Endothelial cell of umbilical vein (primary cell): ENCODE data around the gene ARHGEF16. TPM values are rescaled to one million over a fixed set of nuclear protein-coding genes. Genes with fewer than 3 reads are reported as not detected.

Experiments used
- BruUV-seq: library from RNA; stranded (reverse); fragments of 400-500 nt; replicated peaks from 2 replicates; lab custom pipeline; 2021; lab: Mats Ljungman, UMichigan
- CTCF ChIA-PET: fragments of 300-600, 350-600 bp; sonication (Branson Sonifier 250); formaldehyde crosslinking; loops from one replicate; lab custom pipeline; 2021; ENCODE audit warnings: antibody characterized with exemption, inconsistent platforms; lab: Charles Lee
- POLR2A ChIA-PET: fragments of 300-600, 350-600 bp; sonication (Branson Sonifier 250); formaldehyde crosslinking; loops from one replicate; lab custom pipeline; 2021; ENCODE audit warnings: antibody characterized with exemption, inconsistent platforms; lab: Charles Lee
- DNase-seq: peaks from one replicate; pipeline ENCODE4 v3.0.0-alpha.2; 2011; ENCODE audit warnings: low read depth, low spot score
- FAIRE-seq: peaks from 2 replicates; lab custom pipeline; 2011; peaks lifted over from hg19 to GRCh38; lab: Jason Lieb, UNC
- H2AFZ ChIP-seq: 2 replicates; pipeline ENCODE4 v1.6.0; 2012; ENCODE audit warnings: low read depth, low read length, control low read depth, inconsistent platforms
- H3K27ac ChIP-seq: 2 replicates; pipeline ENCODE4 v1.5.1; 2011; ENCODE audit warnings: low read depth, mild to moderate bottlenecking, control low read depth, low read length, moderate library complexity; ENCODE audit not compliant: insufficient read depth
- H3K27me3 ChIP-seq, 2 experiments: 2 replicates each; pipeline versions ENCODE4 v1.6.0 to v1.6.1; 2011; ENCODE audit warnings: low read length in 2 of 2, mixed read lengths in 1 of 2; ENCODE audit not compliant: control insufficient read depth in 2 of 2, insufficient read depth in 2 of 2
- H3K36me3 ChIP-seq, 2 experiments: 2 replicates in 1 of 2; 3 replicates in 1 of 2; pipeline ENCODE4 v1.5.1; 2011; ENCODE audit warnings: low read length in 2 of 2, mild to moderate bottlenecking in 1 of 2, moderate library complexity in 1 of 2; ENCODE audit not compliant: control insufficient read depth in 2 of 2, insufficient read depth in 2 of 2; ENCODE audit errors: extremely low read depth in 1 of 2
- H3K4me1 ChIP-seq: 3 replicates; pipeline ENCODE4 v1.5.1; 2011; ENCODE audit warnings: mild to moderate bottlenecking, low read length; ENCODE audit not compliant: control insufficient read depth, insufficient read depth; ENCODE audit errors: extremely low read depth
- H3K4me2 ChIP-seq: 2 replicates; pipeline ENCODE4 v1.6.1; 2011; ENCODE audit warnings: low read length, control low read depth, mixed read lengths; ENCODE audit not compliant: insufficient read depth
- H3K4me3 ChIP-seq, 3 experiments: fragments of 200-600 bp in 1 of 3; sonication (generic), shearing (Covaris generic) in 1 of 3; replicated peaks in 1 of 3; 2 replicates each; pipeline ENCODE4 v1.5.1; 2011 to 2016; ENCODE audit warnings: control low read depth in 3 of 3, low read length in 3 of 3, mild to moderate bottlenecking in 2 of 3, inconsistent platforms in 1 of 3, low read depth in 1 of 3, moderate library complexity in 1 of 3; ENCODE audit not compliant: insufficient read depth in 1 of 3
- H3K79me2 ChIP-seq: 2 replicates; pipeline ENCODE4 v1.6.0; 2012; ENCODE audit warnings: low read length, inconsistent platforms; ENCODE audit not compliant: control insufficient read depth, insufficient read depth
- H3K9ac ChIP-seq: replicated peaks from 2 replicates; pipeline ENCODE3; 2011; ENCODE audit warnings: low read length, control low read depth; ENCODE audit not compliant: insufficient read depth; ENCODE audit errors: extremely low read depth
- H3K9me1 ChIP-seq: replicated peaks from 3 replicates; pipeline ENCODE4 v1.6.0; 2011; ENCODE audit warnings: mild to moderate bottlenecking, low read length; ENCODE audit not compliant: control insufficient read depth, insufficient read depth; ENCODE audit errors: extremely low read depth
- H3K9me3 ChIP-seq: replicated peaks from 2 replicates; pipeline ENCODE4 v1.5.1; 2012; ENCODE audit warnings: low read length, inconsistent platforms; ENCODE audit not compliant: control insufficient read depth, insufficient read depth
- H4K20me1 ChIP-seq: replicated peaks from 2 replicates; pipeline ENCODE3; 2011; ENCODE audit warnings: mild to moderate bottlenecking, low read length; ENCODE audit not compliant: control insufficient read depth, insufficient read depth; ENCODE audit errors: extremely low read depth
- CTCF ChIP-seq, 2 donors: IDR thresholded peaks; 1 replicate in 1 of 2; 2 replicates in 1 of 2; pipeline ENCODE4 v1.5.1; 2011; ENCODE audit warnings: low read length in 2 of 2, mild to moderate bottlenecking in 2 of 2, moderate library complexity in 2 of 2, control low read depth in 1 of 2, inconsistent platforms in 1 of 2, low read depth in 1 of 2; ENCODE audit not compliant: insufficient read depth in 1 of 2; ENCODE audit errors: extremely low read depth in 1 of 2
- EZH2 ChIP-seq: IDR thresholded peaks from 2 replicates; pipeline ENCODE4 v1.6.1; 2012; ENCODE audit warnings: borderline replicate concordance, low read depth, mild to moderate bottlenecking, moderate library complexity, low read length, inconsistent platforms; ENCODE audit not compliant: severe bottlenecking
- FOS ChIP-seq: IDR thresholded peaks from 2 replicates; pipeline ENCODE4 v1.6.1; 2011; ENCODE audit warnings: mild to moderate bottlenecking, low read length, moderate library complexity, borderline replicate concordance; ENCODE audit not compliant: insufficient read depth
- GATA2 ChIP-seq: IDR thresholded peaks from 2 replicates; pipeline ENCODE4 v1.7.0; 2011; ENCODE audit warnings: low read depth, mild to moderate bottlenecking, moderate library complexity, mixed read lengths, low read length; ENCODE audit not compliant: insufficient read length, insufficient read depth
- JUN ChIP-seq: IDR thresholded peaks from 2 replicates; pipeline ENCODE4 v1.6.1; 2011; ENCODE audit warnings: borderline replicate concordance, low read depth; ENCODE audit not compliant: insufficient read length, insufficient read depth
- MAX ChIP-seq: IDR thresholded peaks from 2 replicates; pipeline ENCODE4 v1.6.1; 2011; ENCODE audit not compliant: insufficient read depth, insufficient read length
- MYC ChIP-seq: IDR thresholded peaks from one replicate; pipeline ENCODE4 v1.6.1; 2011; ENCODE audit warnings: mild to moderate bottlenecking, low read depth, low read length
- POLR2A ChIP-seq: IDR thresholded peaks from 2 replicates; pipeline ENCODE4 v1.6.1; 2012; ENCODE audit warnings: low read depth, mild to moderate bottlenecking, control low read depth, low read length
- POLR2AphosphoS5 ChIP-seq: IDR thresholded peaks from 2 replicates; pipeline ENCODE4 v1.6.1; 2012; ENCODE audit warnings: low read depth, mild to moderate bottlenecking, control low read depth, low read length, moderate library complexity; ENCODE audit not compliant: insufficient read depth
- dilution Hi-C: fragments of 300-500 bp; cut with MboI; formaldehyde crosslinking; loops from one replicate; pipeline ENCODE4 v1.15.0; 2019; ENCODE audit warnings: low sequenced_read_pairs; ENCODE audit not compliant: extremely low pct_ligation_motif_present
- intact Hi-C: fragments of 100-400 bp; cut with micrococcal nuclease; formaldehyde crosslinking; loops from one replicate; pipeline ENCODE4 v1.10.0; 2022
- polyA plus RNA-seq, 4 experiments: library from polyadenylated mRNA; depleted of rRNA in 3 of 4; stranded (reverse) in 3 of 4; unstranded in 1 of 4; fragments of >200 nt; gene quantifications; 2 replicates each; pipeline versions ENCODE4 v1.2.1 to v1.2.3, GENCODE V29; 2011 to 2012; ENCODE audit warnings: missing spikeins in 1 of 4
- total RNA-seq: library from RNA; stranded (reverse); gene quantifications from 2 replicates; pipeline ENCODE4 v1.2.3, GENCODE V29; 2021

Gene ARHGEF16
- total and polyA plus RNA-seq, 2 donors (not counting 3 experiments of a cell fraction or from before 2014, with no cell fraction given) = 0.52 to 1.3 TPM

DNA sequence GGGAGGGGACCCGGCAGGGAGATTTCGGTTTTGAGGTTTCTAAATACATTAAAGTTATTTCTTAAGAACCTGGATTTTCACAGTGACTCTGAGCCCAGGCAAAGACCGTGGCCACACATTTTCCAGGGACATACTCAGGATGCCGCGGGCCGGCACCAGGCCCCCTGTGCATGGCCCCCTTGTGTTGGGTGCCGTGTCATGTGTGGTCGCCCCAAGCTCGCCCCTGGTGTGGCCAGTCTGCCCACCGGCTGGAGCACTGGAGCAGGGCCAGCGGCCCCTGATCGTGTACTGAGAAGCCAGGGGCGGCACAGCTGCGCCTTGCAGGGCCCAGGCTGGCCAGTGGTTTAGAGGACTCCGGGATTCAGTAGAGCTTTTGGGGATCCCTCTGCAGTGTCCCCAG lies 26.6 kb downstream of the ARHGEF16 start:
- Histone ChIP-seq H4K20me1 (no peaks in the 10 kb centered on the region), H2AFZ (no peak overlapping the region), H3K9ac (no peak overlapping the region), H3K4me1 (no peaks in the 10 kb centered on the region), H3K36me3 (no peaks in the 10 kb centered on the region), H3K27me3 (no peaks in the 10 kb centered on the region), H3K4me2 (no peak overlapping the region), H3K4me3 (no peak overlapping the region), H3K27ac (no peak overlapping the region), H3K9me1 (no peaks in the 10 kb centered on the region), H3K9me3 (no peaks in the 10 kb centered on the region), H3K79me2 (no peaks in the 10 kb centered on the region)
- FAIRE-seq (no peak), DNase-seq (no peak)
- ChIA-PET CTCF (interaction anchor here (0.8 to 3.9 kb wide), 4 partner anchors 10 to 138 kb away, joined by 3 to 75 read pairs (median 6); no protein-coding TSS in a partner anchor), POLR2A (no interaction called here)
- intact Hi-C loops (no loop called here), dilution Hi-C loops (no loop called here)
- BruUV-seq = no TSS peak
- no peak for TF ChIP-seq MYC
- no peak for TF ChIP-seq MAX
- no peak for TF ChIP-seq GATA2
- TF ChIP-seq FOS = no peak
- no peak for TF ChIP-seq POLR2A

- no peak for DNase-seq
- H3K79me2 ChIP-seq = no peaks in the 10 kb centered on the region
- FAIRE-seq = no peak
- no peak overlapping the region for H3K4me2 ChIP-seq
- ChIA-PET CTCF (interaction anchor here (0.8 to 3.9 kb wide), 6 partner anchors 9 to 239 kb away, joined by 3 to 75 read pairs (median 5); no protein-coding TSS in a partner anchor), POLR2A (no interaction called here)
- no peak overlapping the region for H3K27ac ChIP-seq
- dilution Hi-C loops (no loop called here), intact Hi-C loops (no loop called here)
- H3K36me3 ChIP-seq = no peaks in the 10 kb centered on the region
- no peaks in the 10 kb centered on the region for H3K9me1 ChIP-seq
- TF ChIP-seq EZH2 = no peak
- no peak for TF ChIP-seq POLR2AphosphoS5
- no peak for TF ChIP-seq MYC
- no peak for TF ChIP-seq GATA2
- no peak for TF ChIP-seq FOS
- TF ChIP-seq MAX = no peak
- TF ChIP-seq JUN = no peak
- no peak for TF ChIP-seq CTCF (IDR thresholded peaks at IDR 0.05; ENCODE audit: extremely low read depth in 1 of 2, insufficient read depth in 1 of 2, low read depth in 1 of 2, low read length in 2 of 2)
- TF ChIP-seq POLR2A = no peak
- no peak overlapping the region for H3K9ac ChIP-seq
- H3K4me3 ChIP-seq = no peak overlapping the region
- no peaks in the 10 kb centered on the region for H3K4me1 ChIP-seq
- H2AFZ ChIP-seq = no peak overlapping the region
- H3K27me3 ChIP-seq = no peaks in the 10 kb centered on the region
- BruUV-seq = no TSS peak
- H4K20me1 ChIP-seq = no peaks in the 10 kb centered on the region
- H3K9me3 ChIP-seq = no peaks in the 10 kb centered on the region
These were observed 27.4 kb downstream of the ARHGEF16 start for GRCh38 chr1:3481836-3482375.
